IPS DF 4.7 (cell line): ENCODE measurements around the gene KRT9.

ENCODE experiments used
- DNase-seq: peaks from one replicate; pipeline ENCODE4 v3.0.0-alpha.2; 2013; ENCODE audit warnings: low spot score; ENCODE audit errors: extremely low read depth

The KRT9 gene

GRCh38 chr17:41531993-41532392, 39.9 kb downstream of the KRT9 start:
- DNase-seq, result no peak

- no peak for DNase-seq
Measured at GRCh38 chr17:41530062-41531048, 41.5 kb downstream of the KRT9 start.

GRCh38 chr17:41529491-41529915, 42.4 kb downstream of the KRT9 start:
- DNase-seq, result no peak

- no peak for DNase-seq
Measured at GRCh38 chr17:41528959-41529353, 42.9 kb downstream of the KRT9 start.

- no peak for DNase-seq
Measured at GRCh38 chr17:41527063-41528023, 44.5 kb downstream of the KRT9 start.

- no peak for DNase-seq
Measured at GRCh38 chr17:41524261-41524660, 47.6 kb downstream of the KRT9 start.

- DNase-seq, result no peak
Measured at GRCh38 chr17:41523787-41524186, 48.1 kb downstream of the KRT9 start.

GRCh38 chr17:41523225-41523593, 48.6 kb downstream of the KRT9 start:
- DNase-seq, result no peak

GRCh38 chr17:41522301-41523224, 49.3 kb downstream of the KRT9 start:
- DNase-seq, result no peak

- DNase-seq, result no peak
Measured at GRCh38 chr17:41521574-41522261, 50.1 kb downstream of the KRT9 start.

GRCh38 chr17:41520821-41521521, 50.9 kb downstream of the KRT9 start:
- no peak for DNase-seq

- DNase-seq, result no peak
Measured at GRCh38 chr17:41519501-41520224, 52.2 kb downstream of the KRT9 start.

GRCh38 chr17:41518789-41519449, 52.9 kb downstream of the KRT9 start, which contains the start of gene KRT15:
Gene KRT15, minus strand, starts transcription at chr17:41518890. Its CDS starts 63 bp downstream, at chr17:41518827.
- no peak for DNase-seq

- no peak for DNase-seq
Measured at GRCh38 chr17:41518031-41518430, 53.8 kb downstream of the KRT9 start.

- DNase-seq, result no peak
Measured at GRCh38 chr17:41516830-41517283, 55.0 kb downstream of the KRT9 start.

- no peak for DNase-seq
Measured at GRCh38 chr17:41516147-41516829, 55.6 kb downstream of the KRT9 start.
